ENCODE results near the gene TENM4.

TENM4 gene

GRCh38 chr11:79122759-79123158, 318.1 kb downstream of the TENM4 start:
- no peak for DNase-seq (ENCODE audit: low read depth, low spot score)

DNA sequence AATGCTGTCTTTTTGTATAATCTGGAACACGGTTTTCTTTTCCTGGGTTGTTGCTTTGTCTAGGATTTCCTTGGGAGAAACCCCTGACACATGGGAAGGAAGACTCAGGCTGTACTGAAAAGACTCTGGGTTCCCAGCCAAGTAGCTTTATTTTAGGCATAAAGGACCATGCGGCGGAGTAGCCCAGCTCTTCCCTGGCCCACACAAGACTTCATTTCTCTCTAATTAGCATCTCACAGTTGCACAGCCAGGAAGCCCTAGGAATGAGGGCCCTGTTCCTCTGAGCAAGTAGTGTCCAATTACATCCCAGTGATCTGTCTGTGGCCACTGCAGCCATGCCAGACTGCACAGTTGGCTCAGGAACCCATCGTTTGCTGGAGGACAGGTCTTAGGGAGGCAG, 319.5 kb downstream of the TENM4 start:
- peak; percentile 56 for DNase-seq (ENCODE audit: low read depth, low spot score)

DNA sequence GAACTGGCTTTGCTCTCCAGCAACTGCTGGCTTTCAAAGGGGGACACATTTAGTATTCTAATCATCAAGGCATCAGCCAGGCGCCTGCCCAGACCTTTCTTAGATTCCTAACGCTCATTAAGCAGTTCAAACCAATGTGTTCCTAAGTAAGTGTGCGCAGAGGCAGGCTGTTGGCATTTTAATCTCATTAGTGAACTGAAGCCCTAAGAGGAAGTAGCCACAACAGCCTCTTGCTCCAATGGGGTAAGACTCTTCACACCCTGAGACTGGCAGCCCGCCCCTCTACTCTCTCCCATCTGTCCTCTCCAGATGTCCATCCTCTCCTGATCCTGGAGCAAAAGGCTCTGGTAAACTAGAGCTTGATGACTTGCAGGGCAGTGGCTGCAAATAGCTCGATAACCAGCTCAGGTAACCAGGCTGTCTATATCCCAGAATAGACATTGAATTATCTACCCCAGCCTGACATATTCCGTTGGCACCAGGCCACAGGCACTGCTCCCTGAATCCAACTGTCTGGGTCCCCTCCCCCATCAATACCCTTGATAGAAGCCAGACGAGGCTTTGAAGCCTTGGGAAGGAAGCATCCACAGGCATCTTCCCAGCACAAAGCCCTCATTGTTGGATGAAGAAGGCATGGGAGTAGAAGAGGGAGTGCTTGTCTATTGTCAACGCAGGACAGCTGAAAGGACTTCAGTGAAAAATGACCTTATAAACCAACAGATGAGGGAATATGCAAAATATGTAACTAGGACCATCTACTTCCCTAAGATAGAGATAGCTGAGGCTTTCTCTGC, 321.1 kb downstream of the TENM4 start:
- peak; percentile 79 for DNase-seq (ENCODE audit: low read depth, low spot score)

GRCh38 chr11:79117488-79117887, 323.3 kb downstream of the TENM4 start:
- DNase-seq (ENCODE audit: low read depth, low spot score), result no peak

DNA sequence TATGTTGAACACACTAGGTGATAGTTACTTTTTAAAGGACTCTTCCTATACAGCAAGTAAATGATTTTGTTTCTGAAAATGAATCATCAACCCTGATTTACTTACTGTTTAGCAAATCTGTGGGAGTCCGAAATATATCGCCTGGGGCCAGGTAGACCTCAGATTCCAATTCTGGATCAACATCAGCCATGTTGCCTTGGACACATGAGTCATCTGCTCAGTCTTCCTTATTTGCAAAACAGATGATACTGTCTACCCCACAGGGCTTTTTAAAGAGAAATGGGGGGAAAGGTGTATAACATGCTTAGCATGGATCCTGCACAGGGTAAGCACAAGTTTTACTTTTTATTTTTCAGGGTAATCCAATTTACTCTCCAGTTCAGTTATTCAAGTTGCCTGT, 324.2 kb downstream of the TENM4 start:
- DNase-seq (ENCODE audit: low read depth, low spot score), result no peak

GRCh38 chr11:79113054-79113690, 327.7 kb downstream of the TENM4 start:
- DNase-seq (ENCODE audit: low read depth, low spot score), result peak; percentile 51

DNA sequence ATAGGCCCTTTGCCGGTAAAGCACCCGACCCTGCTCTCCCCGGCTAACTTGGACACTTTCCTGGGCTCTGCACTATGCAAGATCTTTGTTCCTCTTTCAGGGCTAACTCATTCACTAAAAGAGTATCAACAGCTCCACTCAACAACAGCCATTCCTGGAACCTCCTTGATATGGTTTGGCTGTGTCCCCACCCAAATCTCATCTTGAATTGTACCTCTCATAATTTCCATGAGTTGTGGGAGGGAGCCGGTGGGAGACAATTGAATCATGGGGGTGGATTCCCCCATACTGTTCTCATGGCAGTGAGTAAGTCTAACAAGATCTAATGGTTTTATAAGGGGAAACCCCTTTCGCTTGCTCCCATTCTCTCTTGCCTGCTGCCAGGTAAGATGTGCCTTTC, 330.0 kb downstream of the TENM4 start:
- no peak for DNase-seq (ENCODE audit: low read depth, low spot score)

DNA sequence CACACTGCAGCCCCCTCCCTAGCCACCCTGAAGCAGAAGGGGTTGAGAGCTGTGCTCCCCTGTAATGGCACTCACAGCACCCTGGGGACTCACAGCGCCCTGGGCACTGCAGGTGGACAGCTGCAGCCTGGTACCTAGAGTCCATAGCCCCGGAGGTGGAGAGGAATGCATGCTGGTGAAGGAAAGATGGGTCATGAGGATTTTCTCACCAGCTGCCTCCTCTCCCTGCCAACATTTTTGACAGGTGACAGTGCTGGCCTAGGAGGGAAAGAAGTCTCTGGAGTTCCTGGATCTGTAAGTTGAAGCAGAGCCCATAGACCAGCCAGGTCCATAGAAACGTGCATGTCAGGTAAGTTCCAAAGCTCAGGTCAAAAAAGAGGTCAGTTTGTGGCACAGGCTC, 330.5 kb downstream of the TENM4 start:
- no peak for DNase-seq (ENCODE audit: low read depth, low spot score)

DNA sequence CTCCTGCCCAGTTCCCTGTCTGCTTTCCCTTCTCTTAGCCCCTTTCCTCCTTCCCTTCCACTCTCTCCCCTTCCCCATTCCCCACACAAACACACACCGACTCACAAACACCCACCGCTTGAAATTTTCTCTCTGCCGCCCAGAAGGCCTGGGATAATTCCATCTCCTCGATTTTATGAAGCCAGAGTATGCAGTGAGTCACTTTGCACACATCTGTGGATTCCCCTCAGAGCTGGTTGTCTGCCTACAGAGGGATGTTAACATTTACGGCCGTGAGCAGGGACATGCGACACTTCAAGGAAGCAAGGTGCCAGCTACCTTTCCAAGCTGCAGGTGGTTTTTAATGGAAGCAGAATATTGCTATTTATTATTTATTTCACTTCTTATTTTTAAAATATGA, 332.0 kb downstream of the TENM4 start:
- DNase-seq (ENCODE audit: low read depth, low spot score), result peak; percentile 43

- no peak for DNase-seq (ENCODE audit: low read depth, low spot score)
Observed at GRCh38 chr11:79102840-79103239, 338.0 kb downstream of the TENM4 start.

DNA sequence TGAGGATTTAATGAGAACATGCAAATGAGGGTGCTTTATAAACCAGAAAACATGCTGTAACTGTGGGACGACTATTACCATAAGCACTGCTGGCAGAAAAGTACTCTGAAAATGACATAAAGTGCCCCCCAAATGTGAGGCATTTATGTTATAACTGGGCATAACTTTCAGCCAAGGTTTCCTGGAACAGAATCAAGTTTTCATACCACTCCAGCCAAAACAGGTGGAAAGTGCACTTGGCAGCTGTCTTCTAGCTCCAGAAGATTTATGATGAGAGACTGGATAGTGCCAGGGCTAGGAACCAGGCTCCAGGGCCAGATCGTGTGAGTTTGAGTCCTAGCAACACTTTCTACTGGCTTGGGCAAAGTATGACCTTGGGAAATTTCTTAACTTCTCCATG, 339.2 kb downstream of the TENM4 start:
- no peak for DNase-seq (ENCODE audit: low read depth, low spot score)

- DNase-seq (ENCODE audit: low read depth, low spot score), result peak; percentile 71
Observed at GRCh38 chr11:79100093-79100910, 340.5 kb downstream of the TENM4 start.

DNA sequence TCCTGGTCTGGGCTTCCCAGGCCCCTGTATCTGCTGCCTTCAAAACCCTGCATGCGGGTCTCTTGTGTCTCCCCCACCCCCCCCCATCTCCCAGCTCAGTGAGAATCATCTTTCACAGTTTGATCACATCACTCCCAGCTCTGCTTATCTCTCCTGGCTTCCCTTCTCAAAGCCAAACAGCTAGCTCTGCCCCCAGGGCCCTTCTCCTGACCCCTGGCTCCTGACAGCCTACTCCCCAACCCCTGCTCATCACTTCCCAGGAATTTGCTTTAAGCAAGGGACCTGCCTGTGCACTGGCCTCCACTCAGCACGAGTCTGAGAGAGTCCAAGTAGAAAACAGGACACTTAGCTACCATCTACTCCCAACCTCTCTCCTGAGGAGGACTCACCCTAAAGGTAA, 342.7 kb downstream of the TENM4 start:
- no peak for DNase-seq (ENCODE audit: low read depth, low spot score)

DNA sequence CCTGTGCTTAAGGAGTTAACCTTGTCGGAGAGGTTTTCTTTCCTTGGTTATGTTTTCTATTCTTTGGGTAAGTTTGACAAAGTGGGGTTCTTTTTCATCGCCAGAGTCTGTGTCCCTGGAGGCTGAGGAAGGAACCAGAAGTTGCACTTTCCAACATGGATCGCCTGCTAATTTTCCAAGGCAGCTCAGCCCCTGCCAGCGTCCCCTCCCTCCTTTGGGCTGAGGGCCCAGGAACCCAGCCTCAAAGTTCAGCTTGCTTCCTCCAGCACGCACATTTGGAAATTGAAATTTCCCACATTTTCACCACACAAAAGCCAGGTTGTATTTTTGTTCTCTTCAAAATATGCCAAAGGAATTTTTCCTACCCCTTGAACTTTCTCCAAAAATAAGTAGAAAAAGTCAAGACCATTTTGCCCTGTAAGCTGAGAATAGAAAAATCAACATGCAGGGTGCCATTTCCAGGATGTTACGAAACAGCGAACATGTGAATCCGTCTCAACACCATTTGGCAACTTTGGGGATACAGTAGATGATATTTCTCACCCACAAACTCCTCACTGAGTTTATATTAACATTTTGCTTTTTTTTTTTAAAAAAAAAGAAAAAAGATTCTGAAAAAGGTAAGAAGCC, 343.5 kb downstream of the TENM4 start:
- peak; percentile 72 for DNase-seq (ENCODE audit: low read depth, low spot score)

DNA sequence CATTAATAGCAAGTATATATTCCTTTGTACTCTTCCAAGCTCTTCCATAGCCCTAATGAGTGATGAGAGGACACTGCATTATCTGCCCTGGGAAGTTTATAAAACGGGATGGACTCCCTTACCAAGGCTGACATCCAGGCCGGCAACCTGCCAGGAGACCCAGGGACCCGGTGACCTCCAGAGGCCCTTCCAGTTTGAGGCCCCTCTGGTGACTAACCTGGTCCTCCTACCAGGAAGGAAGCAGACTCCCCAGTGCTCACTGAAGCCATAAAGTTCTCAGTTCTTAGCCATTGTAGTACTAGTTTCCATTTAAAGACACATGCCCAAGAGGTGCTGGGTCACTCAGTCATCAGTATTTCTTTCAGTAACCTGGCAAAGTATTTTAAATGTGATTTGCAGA, 345.4 kb downstream of the TENM4 start:
- no peak for DNase-seq (ENCODE audit: low read depth, low spot score)

GRCh38 chr11:79094616-79095015, 346.2 kb downstream of the TENM4 start:
- no peak for DNase-seq (ENCODE audit: low read depth, low spot score)

- DNase-seq (ENCODE audit: low read depth, low spot score), result peak; percentile 88
Observed at GRCh38 chr11:79092791-79093353, 348.0 kb downstream of the TENM4 start.

DNA sequence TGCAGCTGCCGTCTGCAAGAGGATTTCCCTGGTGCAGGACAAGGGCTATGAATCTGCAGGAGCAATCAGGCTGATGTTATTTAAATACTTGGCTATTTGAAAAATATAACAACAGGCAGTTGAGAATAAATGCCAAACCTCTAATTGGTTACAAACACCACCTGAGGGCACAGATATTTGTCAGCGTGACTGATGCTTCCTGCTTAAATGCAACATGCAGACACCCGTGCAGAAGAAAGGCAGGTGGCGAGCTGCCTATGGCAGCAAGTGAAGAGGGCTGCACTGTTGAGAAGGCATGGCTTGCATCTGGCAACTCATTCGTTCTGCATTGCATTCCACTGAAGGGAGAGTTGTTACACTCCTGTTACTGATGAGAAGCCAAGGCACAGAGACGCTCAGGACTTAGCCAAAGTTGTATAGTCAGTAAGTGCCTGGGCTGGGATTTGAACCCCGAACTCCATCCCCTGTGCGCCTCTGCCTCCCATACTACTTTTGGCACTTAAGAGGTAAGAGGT, 350.6 kb downstream of the TENM4 start:
- no peak for DNase-seq (ENCODE audit: low read depth, low spot score)

DNA sequence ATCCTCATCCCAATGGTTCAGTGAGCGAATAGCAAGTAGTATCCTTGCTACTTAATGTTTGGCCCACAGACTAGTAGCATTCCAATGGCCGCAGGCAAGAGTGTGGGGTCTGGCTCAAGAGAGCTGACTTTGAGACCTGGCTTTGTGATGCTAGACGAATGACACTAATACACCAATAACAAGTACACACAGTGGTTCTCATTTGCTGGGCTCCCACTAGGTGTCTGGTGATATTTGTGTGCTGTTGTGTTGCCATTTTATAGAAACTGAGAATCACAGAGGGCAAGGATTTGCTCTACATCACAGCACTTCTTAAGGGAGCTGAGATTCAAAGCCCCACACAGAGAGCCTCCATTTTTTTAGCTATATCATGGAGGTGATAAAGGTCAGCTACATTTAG, 351.2 kb downstream of the TENM4 start:
- no peak for DNase-seq (ENCODE audit: low read depth, low spot score)

- DNase-seq (ENCODE audit: low read depth, low spot score), result no peak
Observed at GRCh38 chr11:79088967-79089366, 351.9 kb downstream of the TENM4 start.

DNA sequence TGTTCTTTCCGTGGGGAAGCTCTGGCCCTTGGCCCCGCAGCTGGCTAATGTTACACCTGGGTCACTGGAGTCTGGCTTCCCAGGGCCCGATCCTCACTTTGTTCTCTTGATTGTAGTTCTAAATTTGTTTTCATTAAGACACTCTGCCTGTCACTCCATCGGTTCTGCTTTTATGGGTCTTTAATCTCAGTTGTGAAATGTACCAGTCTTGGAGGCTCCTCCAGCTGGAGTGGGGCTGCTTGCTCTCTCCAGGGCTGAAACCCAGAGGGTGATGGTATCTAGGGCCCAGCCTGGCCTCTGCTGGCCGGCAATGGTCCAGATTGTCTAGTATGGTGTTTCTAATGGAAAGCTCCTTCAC, 352.9 kb downstream of the TENM4 start:
- DNase-seq (ENCODE audit: low read depth, low spot score), result no peak

Data from astrocyte of the hippocampus (primary cell).